Kidney (tissue), 14 donors: ENCODE data around the gene CYS1. TPM values are rescaled to one million over a fixed set of nuclear protein-coding genes. Genes with fewer than 3 reads are reported as not detected.

Experiments used
- DNase-seq, 5 donors: peaks; one replicate each; pipeline ENCODE4 v3.0.0-alpha.2; 2013 to 2020
- FAIRE-seq: peaks from 2 replicates; lab custom pipeline; 2012; peaks lifted over from hg19 to GRCh38; lab: Jason Lieb, UNC
- H3K27ac ChIP-seq, 2 donors: one replicate each; pipeline ENCODE4 v1.7.0; 2013; ENCODE audit warnings: low read depth in 2 of 2, low read length in 2 of 2, inconsistent platforms in 1 of 2
- H3K27me3 ChIP-seq: one replicate; pipeline ENCODE4 v1.7.1; 2013; ENCODE audit warnings: low read length, inconsistent platforms; ENCODE audit not compliant: control insufficient read depth, insufficient read depth
- H3K36me3 ChIP-seq, 3 donors: one replicate each; pipeline versions ENCODE4 v1.7.0 to v1.7.1; 2013; ENCODE audit warnings: low read length in 3 of 3, control low read depth in 1 of 3, inconsistent platforms in 1 of 3; ENCODE audit not compliant: insufficient read depth in 3 of 3, control insufficient read depth in 2 of 3
- H3K4me1 ChIP-seq, 3 donors: one replicate each; pipeline versions ENCODE4 v1.7.0 to v1.7.1; 2013; ENCODE audit warnings: low read length in 3 of 3, inconsistent platforms in 1 of 3, low read depth in 1 of 3; ENCODE audit not compliant: control insufficient read depth in 2 of 3, insufficient read depth in 2 of 3
- H3K4me3 ChIP-seq, 3 donors: one replicate each; pipeline versions ENCODE4 v1.7.0 to v1.8.1; 2013; ENCODE audit warnings: low read length in 3 of 3, control low read depth in 1 of 3, inconsistent platforms in 1 of 3
- H3K9ac ChIP-seq, 3 donors: one replicate each; pipeline versions ENCODE4 v1.7.0 to v1.7.1; 2013; ENCODE audit warnings: low read length in 3 of 3, control low read depth in 1 of 3, inconsistent platforms in 1 of 3
- H3K9me3 ChIP-seq, 3 donors: one replicate each; pipeline versions ENCODE4 v1.7.0 to v1.7.1; 2013; ENCODE audit warnings: low read length in 3 of 3, control low read depth in 1 of 3, inconsistent platforms in 1 of 3; ENCODE audit not compliant: control insufficient read depth in 2 of 3, insufficient read depth in 1 of 3
- intact Hi-C: fragments of 100-400 bp; cut with DNase I; formaldehyde crosslinking; loops from one replicate; pipeline ENCODE4 v1.11.1; 2022
- polyA plus RNA-seq: library from polyadenylated mRNA; stranded (reverse); fragments of 350-450 nt; fragmentation: Illumina TruSeq; extraction: RNeasy Lipid Tissue Mini Kit (QIAGEN cat#74804); gene quantifications from one replicate; pipeline ENCODE4 v1.2.3, GENCODE V29; 2014; ENCODE audit warnings: low read depth, low replicate concordance; ENCODE audit not compliant: insufficient read depth
- total RNA-seq: library from RNA; stranded (reverse); fragmentation: NEBNext Ultra II Directional; extraction: Animal tissue kit (Norgen Biotek cat#: 25700); gene quantifications from one replicate; pipeline ENCODE4 v1.2.1, GENCODE V29; 2021
- TF ChIP-seq, protein P1 (sequence below): IDR thresholded peaks from 3 replicates; pipeline ENCODE4 v1.5.1; 2012; ENCODE audit warnings: mild to moderate bottlenecking, moderate library complexity, borderline replicate concordance; ENCODE audit not compliant: insufficient read depth; ENCODE audit errors: extremely low read depth
- donor health status: control.
- donor health status: control.
- donor health status: control.
- donor health status: control.
- donor health status: control.
- donor health status: DM: yes; HTN: yes; CAD: no.
- donor health status: Normal renal cell carcinoma (clear cell type).

Gene CYS1
- total and polyA plus RNA-seq, 2 donors from 2014 or later = 245 to 276 TPM

DNA sequence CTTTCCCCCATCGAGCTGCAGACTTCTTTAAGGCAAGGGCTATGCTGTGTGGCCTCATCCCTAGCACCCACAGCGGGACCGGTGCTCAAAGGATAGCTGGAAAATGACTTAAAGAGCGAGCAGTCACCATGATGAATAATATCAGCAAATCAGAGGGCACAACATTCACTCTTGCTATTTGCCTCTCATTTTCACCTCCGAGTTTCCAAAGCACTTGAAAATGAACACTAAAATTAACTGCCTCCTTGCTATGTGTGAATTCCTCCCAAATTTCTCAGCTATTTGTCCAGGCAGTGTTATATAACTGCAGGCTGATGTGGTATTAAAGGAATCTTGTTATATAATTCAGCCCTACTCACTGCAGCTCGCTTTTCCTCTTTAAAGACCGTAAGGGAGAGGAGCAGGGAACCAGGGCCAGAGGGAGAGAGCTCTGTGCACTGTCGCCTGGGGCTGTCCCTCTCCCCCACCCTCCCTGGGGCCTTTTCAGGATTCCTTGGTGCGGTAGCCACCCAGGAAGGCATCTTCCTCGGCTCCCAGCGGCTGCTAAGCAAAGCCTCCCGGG lies 1.4 kb downstream of the CYS1 start:
- no peak for FAIRE-seq
- intact Hi-C loops = loop anchor here (10.0 kb wide), 1 partner anchor 356 kb away; no protein-coding TSS in a partner anchor
- H3K9ac ChIP-seq = peak overlapping the region; percentile 53 to 77 (median 73)
- H3K4me3 ChIP-seq = peak overlapping the region; percentile 73 to 92 (median 80)
- H3K27ac ChIP-seq = peak overlapping the region; percentile 94 to 96
- peaks cover 5 to 24% (median 22%) of the 10 kb centered on the region in 3 donors for H3K4me1 ChIP-seq
- H3K36me3 ChIP-seq = peaks cover 0 to 4% (median 0%) of the 10 kb centered on the region in 3 donors
- peaks cover 3% of the 10 kb centered on the region for H3K27me3 ChIP-seq
- no peaks in the 10 kb centered on the region for H3K9me3 ChIP-seq
- TF ChIP-seq, protein P1, sequence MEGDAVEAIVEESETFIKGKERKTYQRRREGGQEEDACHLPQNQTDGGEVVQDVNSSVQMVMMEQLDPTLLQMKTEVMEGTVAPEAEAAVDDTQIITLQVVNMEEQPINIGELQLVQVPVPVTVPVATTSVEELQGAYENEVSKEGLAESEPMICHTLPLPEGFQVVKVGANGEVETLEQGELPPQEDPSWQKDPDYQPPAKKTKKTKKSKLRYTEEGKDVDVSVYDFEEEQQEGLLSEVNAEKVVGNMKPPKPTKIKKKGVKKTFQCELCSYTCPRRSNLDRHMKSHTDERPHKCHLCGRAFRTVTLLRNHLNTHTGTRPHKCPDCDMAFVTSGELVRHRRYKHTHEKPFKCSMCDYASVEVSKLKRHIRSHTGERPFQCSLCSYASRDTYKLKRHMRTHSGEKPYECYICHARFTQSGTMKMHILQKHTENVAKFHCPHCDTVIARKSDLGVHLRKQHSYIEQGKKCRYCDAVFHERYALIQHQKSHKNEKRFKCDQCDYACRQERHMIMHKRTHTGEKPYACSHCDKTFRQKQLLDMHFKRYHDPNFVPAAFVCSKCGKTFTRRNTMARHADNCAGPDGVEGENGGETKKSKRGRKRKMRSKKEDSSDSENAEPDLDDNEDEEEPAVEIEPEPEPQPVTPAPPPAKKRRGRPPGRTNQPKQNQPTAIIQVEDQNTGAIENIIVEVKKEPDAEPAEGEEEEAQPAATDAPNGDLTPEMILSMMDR = no peak
- DNase-seq = peak in 1 of 5 donors; percentile 84

DNA sequence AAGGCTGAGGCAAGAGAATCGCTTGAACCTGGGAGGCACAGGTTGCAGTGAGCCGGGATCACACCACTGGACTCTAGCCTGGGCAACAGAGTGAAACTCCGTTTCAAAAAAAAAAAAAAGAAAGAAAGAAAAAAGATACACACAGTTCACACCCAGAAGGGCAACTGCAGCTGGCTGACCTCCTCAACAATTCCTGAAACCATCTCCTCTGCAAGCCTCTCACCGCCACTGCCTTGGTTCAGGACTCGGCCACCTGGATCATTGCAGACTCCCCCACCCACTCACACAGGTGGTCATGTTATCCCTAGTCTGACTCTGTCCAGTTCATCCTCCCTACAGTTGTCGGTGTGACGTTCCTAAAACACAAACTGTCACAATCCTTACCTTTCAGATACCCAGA lies 2.2 kb downstream of the CYS1 start:
- no peaks in the 10 kb centered on the region for H3K27me3 ChIP-seq
- H3K27ac ChIP-seq = peak overlapping the region; percentile 94 to 96
- H3K9me3 ChIP-seq = no peaks in the 10 kb centered on the region
- H3K4me1 ChIP-seq = peaks cover 0 to 28% (median 23%) of the 10 kb centered on the region in 3 donors
- H3K36me3 ChIP-seq = peaks cover 0 to 4% (median 0%) of the 10 kb centered on the region in 3 donors
- TF ChIP-seq, protein P1 = no peak
- DNase-seq (peak in 1 of 5 donors; percentile 37), FAIRE-seq (no peak)
- peak overlapping the region; percentile 2 to 77 (median 53) for H3K9ac ChIP-seq
- H3K4me3 ChIP-seq = peak overlapping the region; percentile 73 to 92 (median 80)
- intact Hi-C loops = loop anchor here (10.0 kb wide), 1 partner anchor 357 kb away; no protein-coding TSS in a partner anchor

DNA sequence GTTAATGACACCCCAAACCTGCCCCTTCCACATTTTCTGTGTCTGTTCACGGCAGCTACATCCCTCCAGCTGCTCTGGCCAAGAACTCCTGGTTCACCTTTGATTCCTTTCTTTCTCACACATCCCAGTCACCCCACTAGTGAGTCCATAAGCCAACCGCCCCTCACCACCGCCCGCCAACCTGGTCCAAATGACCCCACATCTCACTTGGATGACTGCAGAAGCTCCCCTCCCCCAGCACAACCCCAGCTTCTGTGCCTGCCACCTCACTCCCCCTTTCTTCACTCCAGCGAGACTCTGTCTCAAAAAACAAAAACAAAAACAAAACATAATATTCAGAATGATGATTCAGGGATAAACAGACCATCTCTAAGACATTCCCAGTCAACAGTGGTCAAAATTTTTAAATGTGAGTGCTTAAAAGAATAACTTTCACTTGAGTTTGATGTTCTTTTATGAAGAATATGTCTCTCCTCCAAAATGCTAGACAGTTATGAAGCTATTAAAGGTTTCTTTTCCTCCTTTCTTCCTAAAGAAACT lies 3.2 kb downstream of the CYS1 start:
- no peaks in the 10 kb centered on the region for H3K9me3 ChIP-seq
- TF ChIP-seq, protein P1 = no peak
- intact Hi-C loops = loop anchor here (10.0 kb wide), 1 partner anchor 358 kb away; no protein-coding TSS in a partner anchor
- DNase-seq = peak in 1 of 5 donors; percentile 56
- peaks cover 0 to 4% (median 0%) of the 10 kb centered on the region in 3 donors for H3K36me3 ChIP-seq
- peak overlapping the region in 2 of 3 donors; percentile 34 to 92 for H3K4me3 ChIP-seq
- no peaks in the 10 kb centered on the region for H3K27me3 ChIP-seq
- peak overlapping the region in 1 of 3 donors; percentile 77 for H3K9ac ChIP-seq
- peaks cover 0 to 32% (median 19%) of the 10 kb centered on the region in 3 donors for H3K4me1 ChIP-seq
- H3K27ac ChIP-seq = peak overlapping the region; percentile 60 to 65
- no peak for FAIRE-seq
